ENCODE measurements around the gene CADPS2.
"Not testable (repeated sequence)": the region's sequence is repeated elsewhere in the genome, so short reads cannot be mapped to it uniquely, and the experiment has no call there.

Gene CADPS2

GRCh38 chr7:122298131-122298530, 588.1 kb downstream of the CADPS2 start:
- no peak overlapping the region for H3K9ac ChIP-seq (ENCODE audit: low read depth, low read length)
- H3K4me1 ChIP-seq (ENCODE audit: control insufficient read depth, insufficient read depth, low read length) = peaks cover 27% of the 10 kb centered on the region
- no peak overlapping the region for H3K4me3 ChIP-seq (ENCODE audit: low read depth, low read length)
- H3K36me3 ChIP-seq (ENCODE audit: control insufficient read depth, insufficient read depth, low read length) = no peaks in the 10 kb centered on the region
- no peaks in the 10 kb centered on the region for H3K9me3 ChIP-seq (ENCODE audit: control insufficient read depth, insufficient read depth, low read length)
- peaks cover 64% of the 10 kb centered on the region for H3K27me3 ChIP-seq (ENCODE audit: control insufficient read depth, insufficient read depth, low read length)
- no peak overlapping the region for H3K27ac ChIP-seq (ENCODE audit: low read depth, low read length)

GRCh38 chr7:122291189-122291588, 595.1 kb downstream of the CADPS2 start:
- Histone ChIP-seq H3K36me3 (ENCODE audit: control insufficient read depth, insufficient read depth, low read length) (no peaks in the 10 kb centered on the region), H3K4me3 (ENCODE audit: low read depth, low read length) (no peak overlapping the region), H3K27me3 (ENCODE audit: control insufficient read depth, insufficient read depth, low read length) (no peaks in the 10 kb centered on the region), H3K9ac (ENCODE audit: low read depth, low read length) (no peak overlapping the region), H3K27ac (ENCODE audit: low read depth, low read length) (no peak overlapping the region), H3K9me3 (ENCODE audit: control insufficient read depth, insufficient read depth, low read length) (no peaks in the 10 kb centered on the region), H3K4me1 (ENCODE audit: control insufficient read depth, insufficient read depth, low read length) (0 out of 2 replicates have a peak, but pooled peaks cover 5% of the 10 kb centered on the region)

GRCh38 chr7:122290476-122290875, 595.8 kb downstream of the CADPS2 start:
- no peaks in the 10 kb centered on the region for H3K27me3 ChIP-seq (ENCODE audit: control insufficient read depth, insufficient read depth, low read length)
- no peaks in the 10 kb centered on the region for H3K36me3 ChIP-seq (ENCODE audit: control insufficient read depth, insufficient read depth, low read length)

GRCh38 chr7:122289426-122289825, 596.8 kb downstream of the CADPS2 start:
- Histone ChIP-seq H3K9me3 (ENCODE audit: control insufficient read depth, insufficient read depth, low read length) (no peaks in the 10 kb centered on the region), H3K4me3 (ENCODE audit: low read depth, low read length) (no peak overlapping the region), H3K27ac (ENCODE audit: low read depth, low read length) (no peak overlapping the region), H3K4me1 (ENCODE audit: control insufficient read depth, insufficient read depth, low read length) (no peaks in the 10 kb centered on the region), H3K27me3 (ENCODE audit: control insufficient read depth, insufficient read depth, low read length) (no peaks in the 10 kb centered on the region), H3K9ac (ENCODE audit: low read depth, low read length) (no peak overlapping the region), H3K36me3 (ENCODE audit: control insufficient read depth, insufficient read depth, low read length) (no peaks in the 10 kb centered on the region)

More at GRCh38 chr7:122290476-122290875, 595.8 kb downstream of the CADPS2 start:
- Histone ChIP-seq H3K9me3 (ENCODE audit: control insufficient read depth, insufficient read depth, low read length) (no peaks in the 10 kb centered on the region), H3K4me1 (ENCODE audit: control insufficient read depth, insufficient read depth, low read length) (0 out of 2 replicates have a peak, but pooled peaks cover 2% of the 10 kb centered on the region), H3K4me3 (ENCODE audit: low read depth, low read length) (no peak overlapping the region), H3K9ac (ENCODE audit: low read depth, low read length) (no peak overlapping the region), H3K27ac (ENCODE audit: low read depth, low read length) (no peak overlapping the region)

GRCh38 chr7:122284608-122285007, 601.7 kb downstream of the CADPS2 start:
- H3K9ac ChIP-seq (ENCODE audit: low read depth, low read length); H3K27me3 ChIP-seq (ENCODE audit: control insufficient read depth, insufficient read depth, low read length); H3K9me3 ChIP-seq (ENCODE audit: control insufficient read depth, insufficient read depth, low read length); H3K27ac ChIP-seq (ENCODE audit: low read depth, low read length); H3K36me3 ChIP-seq (ENCODE audit: control insufficient read depth, insufficient read depth, low read length); H3K4me1 ChIP-seq (ENCODE audit: control insufficient read depth, insufficient read depth, low read length): not testable (repeated sequence)
- H3K4me3 ChIP-seq (ENCODE audit: low read depth, low read length) = peak overlapping the region; percentile 31

GRCh38 chr7:122273117-122273516, 613.1 kb downstream of the CADPS2 start:
- Histone ChIP-seq H3K27ac (ENCODE audit: low read depth, low read length) (no peak overlapping the region), H3K4me1 (ENCODE audit: control insufficient read depth, insufficient read depth, low read length) (0 out of 2 replicates have a peak, but pooled peaks cover 6% of the 10 kb centered on the region), H3K36me3 (ENCODE audit: control insufficient read depth, insufficient read depth, low read length) (no peaks in the 10 kb centered on the region), H3K4me3 (ENCODE audit: low read depth, low read length) (no peak overlapping the region), H3K9ac (ENCODE audit: low read depth, low read length) (no peak overlapping the region), H3K27me3 (ENCODE audit: control insufficient read depth, insufficient read depth, low read length) (no peaks in the 10 kb centered on the region), H3K9me3 (ENCODE audit: control insufficient read depth, insufficient read depth, low read length) (no peaks in the 10 kb centered on the region)

GRCh38 chr7:122269241-122269640, 617.0 kb downstream of the CADPS2 start:
- Histone ChIP-seq H3K4me3 (ENCODE audit: low read depth, low read length) (no peak overlapping the region), H3K27me3 (ENCODE audit: control insufficient read depth, insufficient read depth, low read length) (no peaks in the 10 kb centered on the region), H3K9ac (ENCODE audit: low read depth, low read length) (no peak overlapping the region), H3K27ac (ENCODE audit: low read depth, low read length) (no peak overlapping the region), H3K9me3 (ENCODE audit: control insufficient read depth, insufficient read depth, low read length) (no peaks in the 10 kb centered on the region), H3K36me3 (ENCODE audit: control insufficient read depth, insufficient read depth, low read length) (no peaks in the 10 kb centered on the region), H3K4me1 (ENCODE audit: control insufficient read depth, insufficient read depth, low read length) (0 out of 2 replicates have a peak, but pooled peaks cover 6% of the 10 kb centered on the region)

All from HUES48 (cell line).